NCI-H1105 treated with DMSO at 0.1 percent for 48 hours (cell line): Measurements from ENCODE around the gene TMCC1.
"Not testable (repeated sequence)": the region's sequence is repeated elsewhere in the genome, so short reads cannot be mapped to it uniquely, and the experiment has no call there.

ENCODE experiments used
- DNase-seq: peaks from one replicate; lab custom pipeline; 2025; lab: John Stamatoyannopoulos, UW

Gene TMCC1

GRCh38 chr3:129727707-129728106, 165.8 kb downstream of the TMCC1 start:
- DNase-seq = no peak

GRCh38 chr3:129723558-129724324, 169.8 kb downstream of the TMCC1 start:
- no peak for DNase-seq

- DNase-seq = no peak
These were observed 171.0 kb downstream of the TMCC1 start for GRCh38 chr3:129722527-129722926.

- no peak for DNase-seq
These were observed 175.3 kb downstream of the TMCC1 start for GRCh38 chr3:129718201-129718600.

GRCh38 chr3:129715854-129716253, 177.7 kb downstream of the TMCC1 start:
- DNase-seq = no peak

- DNase-seq = no peak
These were observed 185.1 kb downstream of the TMCC1 start for GRCh38 chr3:129708328-129708861.

- DNase-seq = no peak
These were observed 188.2 kb downstream of the TMCC1 start for GRCh38 chr3:129705274-129705673.

- DNase-seq = no peak
These were observed 189.6 kb downstream of the TMCC1 start for GRCh38 chr3:129703913-129704312.

- no peak for DNase-seq
These were observed 190.4 kb downstream of the TMCC1 start for GRCh38 chr3:129702934-129703712.

- no peak for DNase-seq
These were observed 192.3 kb downstream of the TMCC1 start for GRCh38 chr3:129701161-129701560.

- DNase-seq = no peak
These were observed 193.9 kb downstream of the TMCC1 start for GRCh38 chr3:129699612-129700011.

GRCh38 chr3:129699199-129699598, 194.3 kb downstream of the TMCC1 start:
- no peak for DNase-seq

GRCh38 chr3:129697229-129697969, 196.1 kb downstream of the TMCC1 start:
- no peak for DNase-seq

- not testable (repeated sequence) for DNase-seq
These were observed 197.1 kb downstream of the TMCC1 start for GRCh38 chr3:129696430-129696829.

- DNase-seq = no peak
These were observed 198.3 kb downstream of the TMCC1 start for GRCh38 chr3:129695230-129695629.

- DNase-seq = no peak
These were observed 199.3 kb downstream of the TMCC1 start for GRCh38 chr3:129694228-129694627.

- DNase-seq = no peak
These were observed 200.8 kb downstream of the TMCC1 start for GRCh38 chr3:129692743-129693142.

GRCh38 chr3:129690963-129691362, 202.5 kb downstream of the TMCC1 start:
- DNase-seq = no peak

GRCh38 chr3:129690406-129690805, 203.1 kb downstream of the TMCC1 start:
- peak; percentile 80 for DNase-seq

- no peak for DNase-seq
These were observed 204.5 kb downstream of the TMCC1 start for GRCh38 chr3:129689036-129689435.

- no peak for DNase-seq
These were observed 205.1 kb downstream of the TMCC1 start for GRCh38 chr3:129688271-129688895.

- no peak for DNase-seq
These were observed 205.9 kb downstream of the TMCC1 start for GRCh38 chr3:129687586-129688125.
